AG04450 (cell line): ENCODE data around the gene KLRF2. TPM values are rescaled to one million over a fixed set of nuclear protein-coding genes. Genes with fewer than 3 reads are reported as not detected.

ENCODE experiments used
- CTCF ChIA-PET: fragments of 300-600, 350-600 bp; formaldehyde crosslinking; extraction: SDS; loops from one replicate; lab custom pipeline; 2022; ENCODE audit warnings: antibody characterized with exemption, inconsistent platforms; lab: Charles Lee
- POLR2A ChIA-PET: fragments of 350-600 bp; formaldehyde crosslinking; extraction: SDS; loops from one replicate; lab custom pipeline; 2021; ENCODE audit warnings: antibody characterized with exemption, inconsistent platforms; lab: Yijun Ruan, JAX
- DNase-seq: peaks from one replicate; pipeline ENCODE4 v3.0.0-alpha.2; 2011; ENCODE audit warnings: low read depth, low spot score
- H3K27ac ChIP-seq: one replicate; pipeline ENCODE4 v1.5.1; 2012; ENCODE audit warnings: low read depth, low read length, control low read depth
- H3K27me3 ChIP-seq: one replicate; pipeline ENCODE4 v1.6.0; 2012; ENCODE audit warnings: low read length; ENCODE audit not compliant: control insufficient read depth, insufficient read depth
- H3K4me3 ChIP-seq: 2 replicates; pipeline ENCODE4 v1.5.1; 2011; ENCODE audit warnings: mild to moderate bottlenecking, low read depth, low read length, control low read depth
- H3K9me3 ChIP-seq: 2 replicates; pipeline ENCODE4 v1.5.1; 2012; ENCODE audit warnings: low read length; ENCODE audit not compliant: control insufficient read depth, insufficient read depth
- CTCF ChIP-seq: IDR thresholded peaks from 2 replicates; pipeline ENCODE4 v1.5.1; 2011; ENCODE audit warnings: low read depth, low read length, control low read depth, inconsistent platforms
- polyA plus RNA-seq: library from polyadenylated mRNA; depleted of rRNA; stranded (reverse); fragments of >200 nt; gene quantifications from 2 replicates; pipeline ENCODE4 v1.2.3, GENCODE V29; 2011

KLRF2 gene
- polyA plus RNA-seq, 1 experiment = not detected

GRCh38 chr12:9881988-9882387, 699 bp downstream of the KLRF2 start:
- TF ChIP-seq CTCF = no peak
- ChIA-PET POLR2A (no interaction called here), CTCF (no interaction called here)
- H3K4me3 ChIP-seq = no peak overlapping the region
- no peaks in the 10 kb centered on the region for H3K9me3 ChIP-seq
- no peak for DNase-seq
- H3K27me3 ChIP-seq = no peaks in the 10 kb centered on the region
- H3K27ac ChIP-seq = no peak overlapping the region

GRCh38 chr12:9883175-9883574, 1.9 kb downstream of the KLRF2 start:
- no peak overlapping the region for H3K27ac ChIP-seq
- ChIA-PET CTCF (no interaction called here), POLR2A (no interaction called here)
- TF ChIP-seq CTCF = no peak
- H3K4me3 ChIP-seq = no peak overlapping the region
- no peaks in the 10 kb centered on the region for H3K9me3 ChIP-seq
- DNase-seq = no peak
- no peaks in the 10 kb centered on the region for H3K27me3 ChIP-seq

- CTCF ChIA-PET = no interaction called here
- no peaks in the 10 kb centered on the region for H3K9me3 ChIP-seq
- no peak overlapping the region for H3K4me3 ChIP-seq
- POLR2A ChIA-PET = no interaction called here
- no peak for TF ChIP-seq CTCF
- DNase-seq = no peak
- H3K27me3 ChIP-seq = no peaks in the 10 kb centered on the region
- H3K27ac ChIP-seq = no peak overlapping the region
Observed at GRCh38 chr12:9888665-9889273, 7.5 kb downstream of the KLRF2 start.

- CTCF ChIA-PET = interaction anchor here (1.1 to 2.4 kb wide), 2 partner anchors 145 to 244 kb away, joined by 3 to 12 read pairs; no protein-coding TSS in a partner anchor
Observed at GRCh38 chr12:9895215-9895971, 14.1 kb downstream of the KLRF2 start.

More at GRCh38 chr12:9895215-9895971, 14.1 kb downstream of the KLRF2 start:
- Histone ChIP-seq H3K9me3 (no peaks in the 10 kb centered on the region), H3K4me3 (no peak overlapping the region), H3K27me3 (no peaks in the 10 kb centered on the region), H3K27ac (no peak overlapping the region)
- POLR2A ChIA-PET = no interaction called here
- TF ChIP-seq CTCF = no peak
- no peak for DNase-seq
